HCT116 (cell line): ENCODE results near the gene PRKCZ. TPM values are rescaled to one million over a fixed set of nuclear protein-coding genes. Genes with fewer than 3 reads are reported as not detected.

Experiments
- ATAC-seq: fragments of 200-7000 bp; cut with Tn5 transposase; 2 replicates; pipeline ENCODE4 v1.9.1; 2020; ENCODE audit warnings: mild to moderate bottlenecking, moderate library complexity
- BruUV-seq: library from RNA; stranded (reverse); fragments of 400-500 nt; replicated peaks from 2 replicates; lab custom pipeline; 2021; lab: Mats Ljungman, UMichigan
- CTCF ChIA-PET: fragments of 300-600 bp; sonication (Branson Sonifier 250); formaldehyde crosslinking; loops from one replicate; lab custom pipeline; 2021; ENCODE audit warnings: antibody characterized with exemption; lab: Charles Lee
- POLR2A ChIA-PET: fragments of 300-600, 350-600 bp; sonication (Branson Sonifier 250); formaldehyde crosslinking; loops from one replicate; lab custom pipeline; 2021; ENCODE audit warnings: antibody characterized with exemption; lab: Charles Lee
- RAD21 ChIA-PET, 2 experiments: fragments of 300-600 bp; sonication (Branson Sonifier 250); formaldehyde crosslinking; loops; one replicate each; lab custom pipeline; 2023; ENCODE audit warnings: low total read pairs in 2 of 2; ENCODE audit not compliant: uncharacterized antibody in 2 of 2, unreplicated experiment in 2 of 2, low non-redundant PET in 1 of 2; lab: Charles Lee
- DNase-seq: peaks from one replicate; pipeline ENCODE4 v3.0.0-alpha.2; 2010; ENCODE audit warnings: low read depth, low spot score
- H2AFZ ChIP-seq: fragments of 200-600 bp; shearing (Covaris generic), sonication (generic); 2 replicates; pipeline ENCODE4 v1.6.1; 2017; ENCODE audit warnings: low read depth, mixed run types, mixed read lengths, antibody characterized with exemption, low read length; ENCODE audit not compliant: poor library complexity, severe bottlenecking
- H3K27ac ChIP-seq: 2 replicates; pipeline ENCODE4 v1.5.1; 2012; ENCODE audit warnings: low read depth, low read length
- H3K27me3 ChIP-seq: fragments of 200-600 bp; sonication (generic); 2 replicates; pipeline ENCODE4 v1.6.1; 2016; ENCODE audit warnings: mixed run types, low read length, mixed read lengths; ENCODE audit not compliant: insufficient read depth
- H3K36me3 ChIP-seq, 2 experiments: fragments of 200-500 bp in 1 of 2; fragments of 200-600 bp in 1 of 2; sonication (Bioruptor generic) in 1 of 2; sonication (generic) in 1 of 2; 2 replicates each; pipeline versions ENCODE4 v1.5.1 to v1.6.1; 2014 to 2016; ENCODE audit warnings: low read length in 2 of 2, inconsistent platforms in 1 of 2, mixed read lengths in 1 of 2, mixed run types in 1 of 2; ENCODE audit not compliant: insufficient read depth in 2 of 2, control insufficient read depth in 1 of 2
- H3K4me1 ChIP-seq, 2 experiments: fragments of 200-600 bp in 1 of 2; sonication (generic) in 1 of 2; 2 replicates each; pipeline versions ENCODE4 v1.5.1 to v1.6.1; 2012 to 2017; ENCODE audit warnings: low read length in 2 of 2, inconsistent platforms in 1 of 2, mild to moderate bottlenecking in 1 of 2, mixed read lengths in 1 of 2, mixed run types in 1 of 2, moderate library complexity in 1 of 2; ENCODE audit not compliant: insufficient read depth in 2 of 2, control insufficient read depth in 1 of 2
- H3K4me2 ChIP-seq: fragments of 200-600 bp; sonication (generic); 2 replicates; pipeline ENCODE4 v1.6.1; 2017; ENCODE audit warnings: mixed run types, low read length, mixed read lengths
- H3K4me3 ChIP-seq, 2 experiments: fragments of 200-600 bp in 1 of 2; sonication (generic) in 1 of 2; replicated peaks in 1 of 2; 2 replicates each; pipeline ENCODE4 v1.5.1; 2011 to 2016; ENCODE audit warnings: low read length in 2 of 2, control low read depth in 1 of 2, low read depth in 1 of 2, mild to moderate bottlenecking in 1 of 2, mixed read lengths in 1 of 2, mixed run types in 1 of 2
- H3K79me2 ChIP-seq: fragments of 200-600 bp; sonication (generic); 2 replicates; pipeline ENCODE4 v1.6.1; 2017; ENCODE audit warnings: mild to moderate bottlenecking, mixed run types, low read length, moderate library complexity, mixed read lengths; ENCODE audit not compliant: insufficient read depth
- H3K9ac ChIP-seq: fragments of 200-600 bp; sonication (generic); 2 replicates; pipeline ENCODE4 v1.6.1; 2016; ENCODE audit warnings: low read length, mixed read lengths
- H3K9me2 ChIP-seq: fragments of 200-600 bp; sonication (generic), shearing (Covaris generic); 2 replicates; pipeline ENCODE4 v1.6.1; 2017; ENCODE audit warnings: mixed run types, mild to moderate bottlenecking, moderate library complexity; ENCODE audit not compliant: insufficient read depth
- H3K9me3 ChIP-seq, 2 experiments: fragments of 200-500 bp in 1 of 2; fragments of 200-600 bp in 1 of 2; sonication (Bioruptor generic) in 1 of 2; sonication (generic) in 1 of 2; 2 replicates each; pipeline ENCODE4 v1.6.1; 2014 to 2017; ENCODE audit warnings: low read length in 2 of 2, mixed read lengths in 2 of 2, inconsistent platforms in 1 of 2, low read depth in 1 of 2, mild to moderate bottlenecking in 1 of 2, mixed run types in 1 of 2, moderate library complexity in 1 of 2; ENCODE audit not compliant: control insufficient read depth in 1 of 2, insufficient read depth in 1 of 2
- H4K20me1 ChIP-seq: fragments of 200-600 bp; sonication (generic), shearing (Covaris generic); 2 replicates; pipeline ENCODE4 v1.6.1; 2017; ENCODE audit warnings: mixed run types, mild to moderate bottlenecking, moderate library complexity; ENCODE audit not compliant: insufficient read depth
- CBX3 ChIP-seq: IDR thresholded peaks from 2 replicates; pipeline ENCODE4 v1.6.1; 2012; ENCODE audit warnings: low read depth
- CEBPB ChIP-seq: IDR thresholded peaks from 2 replicates; pipeline ENCODE4 v1.6.1; 2012; ENCODE audit warnings: low read depth
- EGR1 ChIP-seq: IDR thresholded peaks from 2 replicates; pipeline ENCODE4 v1.6.1; 2012; ENCODE audit warnings: low read depth
- ELF1 ChIP-seq: IDR thresholded peaks from 2 replicates; pipeline ENCODE4 v1.6.1; 2012; ENCODE audit warnings: low read depth, borderline replicate concordance
- EZH2 ChIP-seq: fragments of 200-600 bp; sonication (generic); IDR thresholded peaks from 2 replicates; pipeline ENCODE4 v1.6.1; 2017; ENCODE audit warnings: antibody characterized with exemption, mixed run types
- EZH2phosphoT487 ChIP-seq: fragments of 200-600 bp; IDR thresholded peaks from 2 replicates; pipeline ENCODE4 v1.6.1; 2018; ENCODE audit warnings: antibody characterized with exemption, borderline replicate concordance
- FOSL1 ChIP-seq: IDR thresholded peaks from 2 replicates; pipeline ENCODE4 v1.6.1; 2012; ENCODE audit warnings: low read depth
- JUND ChIP-seq: IDR thresholded peaks from 2 replicates; pipeline ENCODE4 v1.6.1; 2012
- POLR2A ChIP-seq: IDR thresholded peaks from 2 replicates; pipeline ENCODE4 v1.7.0; 2011; ENCODE audit warnings: borderline replicate concordance; ENCODE audit not compliant: insufficient read depth, insufficient read length; ENCODE audit errors: extremely low read depth
- POLR2AphosphoS5 ChIP-seq: IDR thresholded peaks from 2 replicates; pipeline ENCODE4 v1.6.1; 2011; ENCODE audit warnings: mild to moderate bottlenecking, low read depth, low read length, moderate library complexity
- RAD21 ChIP-seq: IDR thresholded peaks from 2 replicates; pipeline ENCODE4 v1.6.1; 2012; ENCODE audit warnings: low read depth, mild to moderate bottlenecking
- SIN3A ChIP-seq: IDR thresholded peaks from 2 replicates; pipeline ENCODE4 v1.6.1; 2012; ENCODE audit warnings: low read depth
- SRF ChIP-seq: IDR thresholded peaks from 2 replicates; pipeline ENCODE4 v1.6.1; 2012; ENCODE audit warnings: low read depth
- TCF7L2 ChIP-seq: IDR thresholded peaks from 2 replicates; pipeline ENCODE4 v1.7.0; 2011; ENCODE audit warnings: borderline replicate concordance, inconsistent platforms; ENCODE audit not compliant: insufficient read depth, insufficient read length; ENCODE audit errors: extremely low read depth
- YY1 ChIP-seq: IDR thresholded peaks from 2 replicates; pipeline ENCODE4 v1.6.1; 2011; ENCODE audit warnings: low read length, low read depth, moderate library complexity, mild to moderate bottlenecking; ENCODE audit not compliant: insufficient replicate concordance; ENCODE audit errors: extremely low read depth
- ZFX ChIP-seq: fragments of 450-650 bp; IDR thresholded peaks from 2 replicates; pipeline ENCODE4 v1.6.1; 2017
- ZNF274 ChIP-seq: fragments of 200-500 bp; sonication (Bioruptor generic); IDR thresholded peaks from 2 replicates; pipeline ENCODE4 v1.6.1; 2014; ENCODE audit warnings: mild to moderate bottlenecking, low read depth, low read length, inconsistent platforms
- intact Hi-C: fragments of 100-400 bp; cut with micrococcal nuclease; formaldehyde crosslinking; loops from 2 replicates; pipeline ENCODE4 v1.10.0; 2022
- total RNA-seq: library from RNA; stranded (reverse); gene quantifications from one replicate; pipeline ENCODE4 v1.2.1, GENCODE V29; 2021; ENCODE audit not compliant: unreplicated experiment
- TF ChIP-seq, protein P1 (sequence below): IDR thresholded peaks from 2 replicates; pipeline ENCODE4 v1.6.1; 2012; ENCODE audit warnings: low read depth
- TF ChIP-seq, protein P2 (sequence below): IDR thresholded peaks from 2 replicates; pipeline ENCODE4 v1.6.1; 2012
- TF ChIP-seq, protein P3 (sequence below): IDR thresholded peaks from 2 replicates; pipeline ENCODE4 v1.6.1; 2012

The PRKCZ gene
- total RNA-seq, 1 experiment from 2014 or later: 46.8 TPM

DNA sequence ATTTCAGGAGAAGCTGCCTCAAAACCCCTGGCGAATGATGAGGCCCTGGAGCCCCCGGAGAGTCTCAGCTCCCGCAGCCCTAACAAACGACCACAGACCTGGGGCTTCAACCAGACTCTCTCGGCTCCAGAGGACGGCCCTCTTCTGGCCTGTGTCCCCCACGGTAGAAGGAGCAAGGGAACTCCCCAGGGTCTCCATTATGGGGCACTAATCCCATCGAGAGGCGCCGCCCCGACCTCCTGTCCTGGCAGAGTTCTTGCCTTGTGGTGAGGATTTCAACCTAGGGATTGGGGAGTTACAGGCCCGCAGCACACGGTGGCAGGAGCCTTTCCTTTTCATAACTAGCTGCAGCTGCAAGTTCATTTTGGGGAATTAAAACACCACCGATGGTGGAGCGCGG lies 138.1 kb downstream of the PRKCZ start:
- no peaks in the 10 kb centered on the region for H3K9me2 ChIP-seq
- intact Hi-C loops: no loop called here
- H3K27ac ChIP-seq: no peak overlapping the region
- TF ChIP-seq SRF (no peak), JUND (no peak), TCF7L2 (no peak), EZH2phosphoT487 (no peak), SIN3A (no peak), POLR2AphosphoS5 (no peak), CEBPB (no peak), EZH2 (no peak), ELF1 (no peak), CBX3 (no peak), EGR1 (no peak), POLR2A (no peak), RAD21 (no peak), FOSL1 (no peak), ZFX (no peak), YY1 (no peak), ZNF274 (no peak)
- TF ChIP-seq, protein P1, sequence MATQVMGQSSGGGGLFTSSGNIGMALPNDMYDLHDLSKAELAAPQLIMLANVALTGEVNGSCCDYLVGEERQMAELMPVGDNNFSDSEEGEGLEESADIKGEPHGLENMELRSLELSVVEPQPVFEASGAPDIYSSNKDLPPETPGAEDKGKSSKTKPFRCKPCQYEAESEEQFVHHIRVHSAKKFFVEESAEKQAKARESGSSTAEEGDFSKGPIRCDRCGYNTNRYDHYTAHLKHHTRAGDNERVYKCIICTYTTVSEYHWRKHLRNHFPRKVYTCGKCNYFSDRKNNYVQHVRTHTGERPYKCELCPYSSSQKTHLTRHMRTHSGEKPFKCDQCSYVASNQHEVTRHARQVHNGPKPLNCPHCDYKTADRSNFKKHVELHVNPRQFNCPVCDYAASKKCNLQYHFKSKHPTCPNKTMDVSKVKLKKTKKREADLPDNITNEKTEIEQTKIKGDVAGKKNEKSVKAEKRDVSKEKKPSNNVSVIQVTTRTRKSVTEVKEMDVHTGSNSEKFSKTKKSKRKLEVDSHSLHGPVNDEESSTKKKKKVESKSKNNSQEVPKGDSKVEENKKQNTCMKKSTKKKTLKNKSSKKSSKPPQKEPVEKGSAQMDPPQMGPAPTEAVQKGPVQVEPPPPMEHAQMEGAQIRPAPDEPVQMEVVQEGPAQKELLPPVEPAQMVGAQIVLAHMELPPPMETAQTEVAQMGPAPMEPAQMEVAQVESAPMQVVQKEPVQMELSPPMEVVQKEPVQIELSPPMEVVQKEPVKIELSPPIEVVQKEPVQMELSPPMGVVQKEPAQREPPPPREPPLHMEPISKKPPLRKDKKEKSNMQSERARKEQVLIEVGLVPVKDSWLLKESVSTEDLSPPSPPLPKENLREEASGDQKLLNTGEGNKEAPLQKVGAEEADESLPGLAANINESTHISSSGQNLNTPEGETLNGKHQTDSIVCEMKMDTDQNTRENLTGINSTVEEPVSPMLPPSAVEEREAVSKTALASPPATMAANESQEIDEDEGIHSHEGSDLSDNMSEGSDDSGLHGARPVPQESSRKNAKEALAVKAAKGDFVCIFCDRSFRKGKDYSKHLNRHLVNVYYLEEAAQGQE: no peak
- TF ChIP-seq, protein P2, sequence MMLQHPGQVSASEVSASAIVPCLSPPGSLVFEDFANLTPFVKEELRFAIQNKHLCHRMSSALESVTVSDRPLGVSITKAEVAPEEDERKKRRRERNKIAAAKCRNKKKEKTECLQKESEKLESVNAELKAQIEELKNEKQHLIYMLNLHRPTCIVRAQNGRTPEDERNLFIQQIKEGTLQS: no peak
- TF ChIP-seq, protein P3, sequence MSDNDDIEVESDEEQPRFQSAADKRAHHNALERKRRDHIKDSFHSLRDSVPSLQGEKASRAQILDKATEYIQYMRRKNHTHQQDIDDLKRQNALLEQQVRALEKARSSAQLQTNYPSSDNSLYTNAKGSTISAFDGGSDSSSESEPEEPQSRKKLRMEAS: no peak
- TF ChIP-seq, all 23 proteins: peak for 0
- H3K4me2 ChIP-seq: no peak overlapping the region
- no peaks in the 10 kb centered on the region for H3K9me3 ChIP-seq
- ChIA-PET RAD21 (no interaction called here), CTCF (interaction anchor here (1.2 kb wide), 1 partner anchor 48 kb away, joined by 4 read pairs; no protein-coding TSS in a partner anchor), POLR2A (no interaction called here)
- H3K27me3 ChIP-seq: no peaks in the 10 kb centered on the region
- H4K20me1 ChIP-seq: no peaks in the 10 kb centered on the region
- H3K79me2 ChIP-seq: peaks cover 8% of the 10 kb centered on the region
- H3K9ac ChIP-seq: no peak overlapping the region
- no TSS peak for BruUV-seq
- 0 out of 4 replicates have a peak, but pooled peaks cover 0 to 3% of the 10 kb centered on the region in 2 experiments for H3K36me3 ChIP-seq
- no peak overlapping the region for H2AFZ ChIP-seq
- ATAC-seq (no peak), DNase-seq (no peak)
- H3K4me1 ChIP-seq: peaks cover 13 to 28% of the 10 kb centered on the region in 2 experiments
- H3K4me3 ChIP-seq: no peak overlapping the region
